Activated CD8-positive, alpha-beta memory T cell treated with anti-CD3 and anti-CD28 coated beads for 48 hours (primary cell): ENCODE measurements around the gene NEK10.

ENCODE experiments used
- DNase-seq, 3 experiments: peaks; one replicate each; pipeline ENCODE4 v3.0.0-alpha.2; 2020; ENCODE audit warnings: low read depth in 2 of 3, low spot score in 2 of 3

Gene NEK10

DNA sequence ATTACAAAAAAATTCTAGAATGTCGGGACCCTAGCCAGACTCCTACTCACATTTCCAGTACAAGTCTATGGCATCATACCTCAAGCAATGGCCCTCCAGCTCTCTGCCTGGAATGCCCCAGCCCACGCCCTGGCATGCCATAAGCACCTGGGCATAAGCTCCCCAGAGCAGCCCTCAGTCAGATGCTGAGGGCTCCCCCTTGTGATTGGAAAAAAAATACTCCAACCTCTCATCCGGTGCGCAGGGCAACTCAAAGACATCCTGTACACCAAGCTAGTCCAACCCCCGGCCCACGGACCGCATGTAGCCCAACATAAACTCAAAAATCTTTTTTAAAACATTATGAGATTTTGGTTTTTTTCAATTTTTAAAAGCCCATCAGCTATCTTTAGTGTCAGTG lies 115.4 kb downstream of the NEK10 start:
- no peak for DNase-seq

GRCh38 chr3:27253391-27253790 lies 115.8 kb downstream of the NEK10 start:
- no peak for DNase-seq

DNA sequence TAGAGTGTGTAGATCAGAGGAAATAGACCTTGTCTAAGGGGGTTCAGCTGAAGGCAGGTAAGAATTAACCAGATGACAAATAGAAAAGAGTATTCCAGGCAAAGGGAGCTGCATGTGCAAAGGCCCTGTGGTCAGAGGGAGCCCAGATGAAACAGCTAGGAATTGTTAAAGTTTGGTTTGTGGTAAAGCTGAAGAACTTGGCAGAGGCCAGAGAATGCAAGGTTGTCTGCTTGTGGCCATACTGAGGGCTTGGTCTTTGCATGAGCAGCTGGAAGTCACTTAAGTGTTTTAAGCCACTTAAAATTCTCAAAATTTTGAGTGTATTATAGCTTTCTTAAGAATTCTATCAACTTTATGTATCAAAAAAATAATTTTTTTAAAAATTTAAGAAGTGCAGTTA lies 116.5 kb downstream of the NEK10 start:
- DNase-seq = no peak

DNA sequence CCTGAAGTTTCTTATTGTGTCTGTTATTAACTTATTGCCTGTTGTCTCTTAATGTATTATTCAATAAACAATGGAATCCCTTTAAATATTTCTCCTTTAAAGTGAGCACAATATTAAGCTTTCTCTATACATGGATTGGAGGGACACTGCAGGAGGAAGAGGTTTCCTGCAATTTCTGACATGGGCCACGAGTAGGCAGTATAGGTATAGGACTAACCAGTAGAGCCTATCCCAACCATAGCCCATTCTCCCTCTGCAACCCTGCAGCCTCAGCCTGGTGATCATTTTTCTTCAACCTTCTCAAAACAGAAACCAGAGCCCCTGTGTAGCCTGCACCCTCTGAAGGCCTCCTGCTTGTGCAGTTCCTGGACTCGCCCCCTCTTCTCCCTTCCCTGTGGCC lies 124.8 kb downstream of the NEK10 start:
- DNase-seq = no peak

- no peak for DNase-seq
Observed at GRCh38 chr3:27239951-27240350, 129.2 kb downstream of the NEK10 start.

GRCh38 chr3:27228805-27229204 lies 140.4 kb downstream of the NEK10 start:
- no peak for DNase-seq

- DNase-seq = no peak
Observed at GRCh38 chr3:27224197-27224596, 145.0 kb downstream of the NEK10 start.

DNA sequence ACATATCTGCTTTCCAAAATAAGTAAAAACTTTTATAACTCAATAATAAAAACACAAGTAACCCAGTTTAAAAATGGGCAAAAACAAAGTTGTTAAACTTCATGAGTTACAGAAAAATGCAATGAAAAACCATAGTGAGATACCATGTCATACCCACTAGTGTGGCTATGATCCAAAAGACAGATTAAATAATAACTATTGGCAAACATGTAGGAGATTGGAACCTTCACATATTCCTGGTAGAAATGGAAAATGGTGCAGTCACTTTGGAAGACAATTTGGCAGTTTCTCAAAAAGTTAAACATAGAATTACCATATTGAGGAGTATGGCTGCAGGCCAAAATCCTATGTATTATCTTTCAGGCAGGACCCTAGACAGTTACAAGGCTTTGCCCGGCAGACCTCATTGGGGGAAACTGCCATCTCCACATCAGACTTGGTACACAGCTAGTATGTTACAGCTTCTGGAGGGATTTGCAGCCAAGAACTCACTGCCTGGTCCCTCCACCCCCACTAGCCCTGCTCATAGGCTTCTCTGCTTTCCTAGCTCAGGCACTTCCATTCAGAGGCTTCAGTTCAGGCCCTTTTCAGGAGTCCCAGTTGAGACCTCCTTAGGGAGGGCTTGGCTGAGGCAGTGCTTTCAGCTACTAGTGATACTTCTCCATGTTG lies 147.8 kb downstream of the NEK10 start:
- no peak for DNase-seq

DNA sequence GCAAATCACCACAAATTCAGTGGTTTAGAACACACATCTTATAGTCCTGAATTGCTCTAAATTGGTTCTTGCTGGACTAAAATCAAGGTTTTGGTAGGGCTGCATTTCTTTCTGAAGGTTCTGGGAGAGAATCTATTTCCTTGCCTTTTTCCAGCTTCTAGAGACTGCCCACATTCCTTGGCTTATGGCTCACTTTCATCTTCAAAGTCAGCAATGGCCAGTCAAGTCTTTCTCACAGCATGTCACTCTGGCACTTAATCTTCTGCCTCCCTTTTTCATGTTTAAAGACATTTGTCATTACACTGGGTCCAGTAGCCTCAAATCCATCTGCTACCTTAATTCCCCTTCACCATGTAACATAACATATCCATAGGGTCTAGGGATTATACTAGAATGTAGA lies 149.0 kb downstream of the NEK10 start:
- no peak for DNase-seq

- DNase-seq = no peak
Observed at GRCh38 chr3:27219127-27219845, 149.9 kb downstream of the NEK10 start.

- DNase-seq = no peak
Observed at GRCh38 chr3:27216955-27217552, 152.1 kb downstream of the NEK10 start.

DNA sequence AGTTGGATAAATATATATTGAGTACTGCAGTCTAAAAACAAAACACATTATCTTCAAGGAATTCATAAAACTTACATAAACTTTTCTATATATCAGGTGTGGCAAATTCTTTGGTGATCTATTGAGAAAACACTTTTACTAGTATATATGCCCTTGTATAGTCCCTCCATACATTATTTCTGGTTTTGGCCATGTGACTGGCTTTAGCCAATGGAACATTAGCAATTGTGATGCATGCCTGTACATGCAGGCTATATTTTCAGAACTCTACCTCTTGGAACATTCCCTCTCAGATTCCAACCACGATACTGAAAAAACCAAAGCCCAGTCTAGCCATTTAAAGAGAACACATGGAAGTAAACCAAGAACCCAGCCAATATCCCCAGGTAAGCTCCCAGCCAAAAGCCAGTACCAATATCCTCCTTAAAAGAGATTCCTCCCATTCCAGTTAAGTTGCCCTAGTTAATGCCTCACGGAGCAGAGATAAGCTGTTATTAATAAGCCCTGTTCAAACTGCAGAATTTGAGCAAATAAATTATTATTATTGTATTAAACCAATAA lies 152.8 kb downstream of the NEK10 start:
- no peak for DNase-seq

GRCh38 chr3:27213450-27213849 lies 155.7 kb downstream of the NEK10 start:
- DNase-seq = no peak

GRCh38 chr3:27209617-27210264 lies 159.4 kb downstream of the NEK10 start:
- DNase-seq = no peak

- DNase-seq = no peak
Observed at GRCh38 chr3:27208961-27209616, 160.1 kb downstream of the NEK10 start.

DNA sequence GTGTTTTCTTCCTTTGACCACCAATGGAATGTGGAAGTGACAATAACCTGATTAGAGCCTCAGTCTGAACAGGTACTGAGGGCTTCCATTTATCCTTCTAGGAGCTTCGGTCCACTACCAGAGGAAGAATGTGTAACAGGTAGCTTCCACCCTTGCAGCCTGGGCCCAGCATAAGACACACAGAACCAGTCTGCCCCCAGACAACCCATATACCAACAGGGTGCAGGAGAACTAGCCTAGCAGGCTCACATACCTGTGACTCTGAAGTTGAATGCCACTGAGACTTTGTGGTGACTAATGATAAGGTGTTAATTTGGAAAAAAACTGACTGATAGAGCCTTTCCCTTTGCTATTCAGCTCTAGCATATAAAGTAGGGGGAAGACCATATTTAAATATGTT lies 166.2 kb downstream of the NEK10 start:
- DNase-seq = no peak

DNA sequence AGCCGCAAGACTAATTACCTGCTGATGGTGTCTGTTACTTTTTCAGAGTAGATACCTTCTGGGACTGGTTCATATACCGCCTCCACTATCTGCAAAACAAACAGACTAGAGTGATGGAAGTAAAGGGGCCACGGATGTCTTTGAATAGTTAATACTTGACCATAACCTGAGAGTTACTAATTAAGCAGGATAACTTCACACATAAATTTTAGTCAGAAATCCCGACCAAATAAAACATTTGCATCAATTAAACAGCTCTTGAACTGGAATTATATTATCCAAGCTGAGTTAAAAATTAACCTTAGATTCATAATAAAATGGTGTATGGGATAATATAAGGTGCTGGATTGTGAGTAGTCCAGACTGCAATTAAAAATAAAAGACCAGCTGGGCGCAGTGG lies 167.7 kb downstream of the NEK10 start:
- no peak for DNase-seq

GRCh38 chr3:27200721-27201489 lies 168.3 kb downstream of the NEK10 start:
- no peak for DNase-seq

DNA sequence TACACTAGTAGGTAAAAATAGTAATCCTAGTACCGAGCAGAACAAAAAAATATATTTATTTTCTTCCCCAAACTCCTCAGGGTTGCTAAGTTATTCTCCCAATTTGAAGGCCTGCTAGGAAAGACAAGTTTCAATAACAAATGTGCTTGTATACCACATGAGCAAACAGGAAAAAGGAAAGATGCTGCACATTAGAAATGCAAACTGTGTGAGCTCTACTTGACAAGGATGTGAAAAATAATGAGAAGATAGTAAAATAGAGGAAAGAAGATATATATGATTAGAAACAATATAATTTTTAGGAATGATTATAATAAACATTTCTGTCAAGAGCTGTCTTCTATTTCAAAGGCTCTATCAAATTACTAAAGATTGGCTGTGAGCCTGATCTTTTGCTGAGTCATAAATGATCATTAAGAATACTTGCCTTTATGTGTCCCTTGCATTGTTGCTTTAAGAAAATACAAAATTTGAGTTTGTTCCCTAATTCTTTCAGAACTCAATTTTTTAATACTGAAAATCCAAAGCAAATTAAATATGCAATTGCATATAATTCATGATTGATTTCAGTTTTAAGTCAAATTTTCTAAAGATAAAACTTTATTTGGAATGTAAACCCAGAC lies 174.2 kb downstream of the NEK10 start:
- DNase-seq = no peak

- no peak for DNase-seq
Observed at GRCh38 chr3:27193056-27193455, 176.1 kb downstream of the NEK10 start.
